ENCODE data around the gene C12orf75.

The C12orf75 gene

DNA sequence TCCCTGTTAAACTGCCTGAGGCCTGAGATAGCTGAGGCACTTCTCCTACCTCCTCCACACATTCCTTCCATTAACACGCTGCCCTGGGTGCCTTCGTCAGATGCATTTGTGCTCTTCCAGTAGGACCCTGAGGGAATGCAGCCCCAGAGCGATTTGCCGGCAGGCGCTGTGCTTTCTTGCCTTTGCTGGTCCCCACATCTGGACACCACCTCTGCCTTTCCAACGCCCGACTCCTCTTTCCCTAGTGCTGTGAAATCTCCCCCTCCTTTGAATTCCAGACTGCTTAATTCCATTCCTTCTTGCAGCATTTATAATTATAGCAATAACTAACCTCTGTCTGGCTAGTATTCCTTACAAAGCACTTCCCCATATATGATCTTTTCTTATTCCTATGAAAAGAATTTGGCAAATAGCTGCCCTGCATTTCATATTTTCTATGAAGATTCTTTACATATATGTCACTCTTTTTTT, 88.4 kb downstream of the C12orf75 start:
- no peak for DNase-seq (ENCODE audit: low read depth)

DNA sequence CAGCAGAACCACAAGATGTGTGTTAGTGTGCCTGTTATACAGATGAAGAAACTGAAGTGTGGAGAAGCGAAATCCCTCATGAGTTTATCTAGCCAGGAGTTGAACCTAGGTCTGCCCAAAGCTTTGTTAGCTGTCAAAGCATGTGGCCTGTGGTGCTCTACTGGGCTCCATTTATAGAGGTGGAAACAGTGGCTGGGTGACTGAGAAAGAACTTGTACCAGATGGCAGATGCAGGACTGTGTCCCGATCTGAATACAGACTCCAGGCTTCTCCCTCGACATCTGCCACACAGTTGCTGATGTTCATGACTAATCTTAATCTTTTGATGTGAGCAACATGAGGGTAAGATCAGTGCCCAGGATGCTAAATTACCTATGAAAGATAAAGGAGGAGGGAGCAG, 89.1 kb downstream of the C12orf75 start:
- DNase-seq (ENCODE audit: low read depth): no peak

DNA sequence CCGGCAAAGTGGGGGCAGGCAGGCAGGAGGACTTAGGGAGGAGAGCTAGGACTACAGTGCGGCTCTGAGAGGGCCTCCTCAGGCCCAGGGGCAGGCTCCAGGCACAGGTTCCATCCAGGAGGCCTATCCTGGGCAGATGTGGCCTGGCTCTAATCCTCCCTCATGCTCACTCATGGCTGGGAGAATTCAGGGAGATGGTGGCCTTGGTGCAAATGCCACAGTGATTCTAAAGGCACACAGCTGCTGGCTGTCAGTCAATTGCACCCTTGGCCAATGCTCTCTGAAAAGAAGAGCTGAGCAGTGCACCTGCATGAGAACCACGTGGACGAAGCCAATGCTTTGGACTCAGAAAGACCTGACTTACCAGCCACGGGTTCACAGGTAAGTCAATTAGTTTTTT, 89.6 kb downstream of the C12orf75 start:
- no peak for DNase-seq (ENCODE audit: low read depth)

DNA sequence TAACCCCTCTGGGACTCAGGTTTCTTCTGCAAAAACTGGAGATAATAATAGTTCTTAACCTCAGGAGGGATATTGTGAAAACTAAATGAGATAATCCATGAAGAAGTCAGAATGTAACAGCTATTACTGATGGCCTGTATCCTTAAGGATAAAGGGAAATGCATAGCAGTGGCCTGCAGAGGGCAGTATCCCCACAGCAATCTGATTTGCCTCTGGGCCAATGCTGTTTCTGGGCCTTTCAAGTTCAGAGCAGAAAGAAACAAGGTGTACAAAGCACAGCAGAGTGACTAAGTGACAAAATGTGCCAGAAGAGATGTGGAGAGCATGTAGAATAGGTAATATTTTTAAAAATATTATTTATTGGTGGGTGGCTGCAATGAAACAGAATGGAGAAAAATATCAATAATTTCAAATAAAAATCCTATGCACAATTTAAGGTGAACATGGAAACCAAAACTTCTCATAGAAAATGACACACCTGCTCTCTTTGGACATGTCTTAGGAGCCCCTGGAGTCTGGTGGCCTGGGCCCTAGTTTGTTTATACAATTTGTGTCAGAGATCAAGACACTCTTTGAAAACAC, 90.3 kb downstream of the C12orf75 start:
- peak; percentile 43 for DNase-seq (ENCODE audit: low read depth)
